GM21390 (cell line): ENCODE data around the gene PHACTR4.
"Not testable (repeated sequence)": the region's sequence is repeated elsewhere in the genome, so short reads cannot be mapped to it uniquely, and the experiment has no call there.

ENCODE experiments used
- ATAC-seq: cut with Tn5 transposase; IDR thresholded peaks from one replicate; pipeline ENCODE4 v1.9.1; 2021; ENCODE audit not compliant: unreplicated experiment

Gene PHACTR4

GRCh38 chr1:28369371-28370238 is at the start of gene PHACTR4:
Gene PHACTR4, plus strand, starts transcription at chr1:28369740. Its CDS starts 37,708 bp downstream, at chr1:28407448.
- ATAC-seq = peak; percentile 87

GRCh38 chr1:28322194-28322593 is 47.3 kb upstream of the PHACTR4 start:
- ATAC-seq = no peak

- no peak for ATAC-seq
These were observed 45.8 kb upstream of the PHACTR4 start for GRCh38 chr1:28323720-28324119.

DNA sequence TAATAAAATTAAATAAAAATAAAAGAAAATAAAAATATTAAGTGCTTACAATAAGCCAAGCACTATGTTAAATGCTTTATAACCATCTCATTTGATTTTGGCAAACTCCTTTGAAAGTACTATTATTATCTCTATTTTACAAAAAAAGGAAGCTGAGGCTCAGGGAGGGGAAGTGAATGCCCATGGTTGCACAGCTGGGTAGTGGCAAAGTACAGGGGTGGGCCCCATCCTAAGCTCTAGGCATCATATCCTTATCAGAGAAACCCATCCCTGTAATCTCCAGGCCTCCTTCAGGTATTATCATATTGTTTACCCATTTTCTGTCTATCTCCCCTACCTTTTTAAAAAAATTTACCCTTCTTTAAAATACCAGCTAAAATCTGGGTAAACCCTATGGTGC is 43.0 kb upstream of the PHACTR4 start:
- no peak for ATAC-seq

GRCh38 chr1:28326984-28327383 is 42.6 kb upstream of the PHACTR4 start:
- ATAC-seq = no peak

GRCh38 chr1:28327431-28327830 is 42.1 kb upstream of the PHACTR4 start:
- not testable (repeated sequence) for ATAC-seq

- ATAC-seq = no peak
These were observed 41.3 kb upstream of the PHACTR4 start for GRCh38 chr1:28328228-28328648.

GRCh38 chr1:28329395-28330153 is 40.0 kb upstream of the PHACTR4 start:
- ATAC-seq = no peak

GRCh38 chr1:28338897-28339296 is 30.6 kb upstream of the PHACTR4 start:
- ATAC-seq = no peak

DNA sequence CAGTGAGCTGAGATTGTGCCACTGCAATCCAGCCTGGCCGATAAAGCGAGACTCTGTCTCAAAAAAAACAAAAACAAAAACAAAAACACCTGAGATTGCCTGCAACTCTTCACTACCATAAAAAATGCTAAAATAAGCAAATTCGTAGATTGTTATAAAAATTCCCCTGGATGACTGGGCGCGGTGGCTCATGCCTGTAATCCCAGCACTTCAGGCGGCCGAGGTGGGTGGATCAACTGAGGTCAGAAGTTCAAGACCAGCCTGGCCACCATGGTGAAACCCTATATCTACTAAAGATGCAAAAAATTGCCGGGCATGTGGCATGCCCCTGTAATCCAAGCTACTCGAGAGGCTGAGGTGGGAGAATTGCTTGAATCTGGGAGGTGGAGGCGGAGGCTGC is 30.0 kb upstream of the PHACTR4 start:
- ATAC-seq = no peak

GRCh38 chr1:28340221-28340974 is 29.1 kb upstream of the PHACTR4 start:
- no peak for ATAC-seq

GRCh38 chr1:28341591-28341990 is 27.9 kb upstream of the PHACTR4 start:
- no peak for ATAC-seq

GRCh38 chr1:28343405-28343804 is 26.1 kb upstream of the PHACTR4 start:
- no peak for ATAC-seq

DNA sequence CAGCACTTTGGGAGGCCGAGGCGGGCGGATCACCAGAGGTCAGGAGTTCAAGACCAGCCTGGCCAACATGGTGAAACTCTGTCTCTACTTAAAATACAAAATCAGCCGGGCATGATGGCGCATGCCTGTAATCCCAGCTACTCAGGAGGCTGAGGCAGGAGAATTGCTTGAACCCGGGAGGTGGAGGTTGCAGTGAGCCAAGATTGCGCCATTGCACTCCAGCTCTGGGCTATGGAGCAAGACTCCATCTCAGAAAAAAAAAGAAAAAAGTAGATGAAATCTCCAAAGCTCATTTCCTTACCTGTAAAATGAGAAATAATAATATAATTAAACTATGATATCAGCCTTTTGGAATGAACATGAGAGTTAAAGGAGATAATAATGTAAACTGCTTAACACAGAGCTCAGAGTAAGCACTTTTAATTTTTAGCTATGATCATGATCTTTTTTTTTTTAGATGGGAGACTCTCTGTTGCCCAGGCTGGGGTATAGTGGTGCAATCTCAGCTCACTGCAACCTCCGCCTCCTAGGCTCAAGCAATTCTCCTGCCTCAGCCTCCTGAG is 16.2 kb upstream of the PHACTR4 start:
- not testable (repeated sequence) for ATAC-seq

GRCh38 chr1:28354121-28354520 is 15.4 kb upstream of the PHACTR4 start:
- ATAC-seq = no peak

DNA sequence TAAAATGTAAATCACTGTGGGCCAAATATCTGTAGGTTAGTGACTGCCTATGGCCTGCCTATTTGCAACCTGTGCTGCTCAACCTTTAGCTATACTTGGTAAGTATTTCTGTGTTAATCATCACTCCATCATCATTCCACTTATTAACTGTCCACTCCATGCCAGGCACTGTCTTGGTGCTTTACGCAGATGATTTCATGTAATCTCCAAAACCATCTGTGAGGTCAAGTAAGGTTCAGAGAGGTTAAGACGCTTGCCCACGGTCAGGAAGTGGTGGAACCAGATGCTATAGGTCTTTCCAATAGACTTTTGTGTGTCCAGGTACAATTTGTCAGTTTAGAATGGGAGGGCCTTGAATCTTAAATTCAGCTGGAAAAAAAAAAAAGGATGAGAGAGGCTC is 10.8 kb upstream of the PHACTR4 start:
- no peak for ATAC-seq

- ATAC-seq = no peak
These were observed 9.8 kb upstream of the PHACTR4 start for GRCh38 chr1:28359592-28360239.

- no peak for ATAC-seq
These were observed 4.7 kb upstream of the PHACTR4 start for GRCh38 chr1:28364888-28365287.

DNA sequence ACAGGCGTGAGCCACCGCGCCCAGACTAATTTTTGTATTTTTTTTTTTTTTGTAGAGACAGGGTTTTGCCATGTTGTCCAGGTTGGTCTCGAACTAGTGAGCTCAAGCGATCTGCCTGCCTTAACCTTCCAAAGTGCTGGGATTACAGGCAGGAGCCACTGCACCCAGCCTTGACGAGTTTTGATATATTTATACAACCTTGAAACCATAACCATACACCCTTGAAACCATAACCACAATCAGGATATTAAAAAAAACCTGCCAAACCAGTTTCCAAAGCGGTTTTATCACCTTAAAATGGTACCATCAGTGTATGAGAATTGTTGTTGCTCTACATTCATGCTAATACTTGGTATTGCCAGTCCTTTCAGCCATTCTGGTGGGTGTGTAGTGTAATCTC is 3.7 kb upstream of the PHACTR4 start:
- no peak for ATAC-seq

GRCh38 chr1:28368608-28369007 is 932 bp upstream of the PHACTR4 start:
- not testable (repeated sequence) for ATAC-seq
